Neural progenitor cell (in vitro differentiated cells): Measurements from ENCODE around the gene EGFR.

Source experiments
- CTCF ChIP-seq: fragments of 200-600 bp; sonication (generic); IDR thresholded peaks from 2 replicates; pipeline ENCODE4 v1.5.1; 2017; ENCODE audit warnings: antibody characterized with exemption, mild to moderate bottlenecking
- EZH2 ChIP-seq: fragments of 200-600 bp; sonication (generic); IDR thresholded peaks from 2 replicates; pipeline ENCODE4 v1.6.1; 2017; ENCODE audit warnings: antibody characterized with exemption, mild to moderate bottlenecking, moderate library complexity
- EZH2phosphoT487 ChIP-seq: fragments of 200-600 bp; sonication (generic); IDR thresholded peaks from 2 replicates; pipeline ENCODE4 v1.6.1; 2017; ENCODE audit warnings: antibody characterized with exemption

- TF ChIP-seq CTCF: no peak
- no peak for TF ChIP-seq EZH2phosphoT487
- TF ChIP-seq EZH2: no peak
Observed at GRCh38 chr7:55132550-55132889, 113.7 kb downstream of the EGFR start.
